HG03139 (cell line): Measurements from ENCODE around the gene CAD.
A peak's percentile ranks its signal among the peaks of the same experiment; 100 is the strongest.
"Not testable (repeated sequence)": the region's sequence is repeated elsewhere in the genome, so short reads cannot be mapped to it uniquely, and the experiment has no call there.

Experiments used
- ATAC-seq: cut with Tn5 transposase; IDR thresholded peaks from one replicate; pipeline ENCODE4 v1.9.1; 2021; ENCODE audit not compliant: unreplicated experiment

CAD gene

DNA sequence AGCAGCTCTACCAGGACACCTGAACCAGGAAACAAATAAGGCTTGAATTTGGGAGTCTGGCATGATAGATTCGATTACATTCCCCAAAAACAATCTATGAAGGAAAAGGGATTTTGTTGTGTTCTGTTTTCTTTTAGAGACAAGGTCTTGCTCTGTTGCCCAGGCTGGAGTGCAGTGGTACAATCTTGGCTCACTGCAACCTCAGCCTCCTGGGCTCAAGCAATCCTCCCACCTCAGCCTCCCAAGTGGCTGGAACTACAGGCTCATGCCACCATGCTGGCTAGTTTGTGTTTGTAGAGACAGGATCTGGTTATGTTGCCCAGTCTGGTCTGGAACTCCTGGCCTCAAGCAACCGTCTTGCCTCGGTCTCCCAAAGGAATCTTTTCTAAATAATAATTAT is 19.1 kb upstream of the CAD start:
- not testable (repeated sequence) for ATAC-seq

DNA sequence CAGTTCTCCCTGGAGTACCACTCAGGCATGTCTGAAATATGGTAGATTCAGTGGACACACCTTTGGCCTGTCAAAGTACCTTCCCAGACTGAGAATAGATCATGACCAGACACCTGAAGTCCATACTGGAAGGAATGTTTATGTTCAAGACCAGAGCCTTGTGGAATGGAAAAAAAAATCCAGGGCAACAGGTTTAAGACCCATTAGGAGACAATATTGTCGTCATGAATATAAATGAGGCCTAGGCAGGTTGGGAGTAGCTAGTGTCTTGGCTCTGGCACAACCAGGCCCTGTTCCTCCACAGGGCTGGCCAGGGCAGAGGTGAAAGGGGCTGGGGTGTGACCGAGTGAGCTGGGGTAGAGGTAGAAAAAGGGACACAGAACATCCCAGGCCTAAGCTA is 18.5 kb upstream of the CAD start:
- ATAC-seq = no peak

DNA sequence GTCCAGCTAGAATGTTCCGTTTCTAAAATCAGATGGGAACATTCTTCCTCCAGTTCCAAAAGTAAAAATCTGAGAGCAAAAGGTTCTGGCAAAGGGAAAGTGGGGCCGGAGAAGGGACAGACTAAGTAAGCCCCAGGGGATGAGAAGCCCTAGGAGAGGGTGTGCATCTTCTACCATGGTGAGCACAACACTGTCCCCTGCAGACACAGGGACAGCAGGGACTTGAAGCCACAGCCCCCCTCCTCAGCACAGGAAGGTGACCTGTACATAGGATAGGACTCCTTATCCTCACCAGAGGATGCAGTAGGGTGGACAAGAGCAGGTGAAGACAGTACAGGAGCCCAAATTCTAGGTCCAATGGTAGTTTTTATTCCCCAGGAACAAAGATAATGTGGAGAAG is 17.9 kb upstream of the CAD start:
- ATAC-seq = no peak

- ATAC-seq = no peak
Measured at GRCh38 chr2:27201675-27202074, 15.5 kb upstream of the CAD start.

DNA sequence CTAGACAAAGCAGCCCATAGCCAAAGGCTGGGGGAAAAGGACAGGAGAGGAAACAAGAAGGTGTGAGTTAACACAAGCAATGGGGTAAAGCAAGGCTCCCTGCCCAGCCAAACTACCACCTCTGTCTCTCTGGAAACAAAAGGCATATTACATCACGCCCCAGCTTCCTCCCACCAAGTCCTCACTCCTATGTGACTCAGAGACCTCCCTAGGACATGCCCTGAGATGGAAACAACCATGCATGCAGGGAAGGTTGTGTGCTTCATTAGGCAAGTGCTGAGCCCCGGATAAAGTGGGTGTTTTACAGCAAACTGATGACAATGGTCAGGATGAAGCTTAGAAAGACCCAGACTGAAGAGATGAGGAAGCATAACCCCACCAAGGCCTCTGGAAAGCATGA is 14.3 kb upstream of the CAD start:
- no peak for ATAC-seq

GRCh38 chr2:27203741-27204140 is 13.4 kb upstream of the CAD start:
- ATAC-seq = no peak

- no peak for ATAC-seq
Measured at GRCh38 chr2:27204566-27204965, 12.6 kb upstream of the CAD start.

DNA sequence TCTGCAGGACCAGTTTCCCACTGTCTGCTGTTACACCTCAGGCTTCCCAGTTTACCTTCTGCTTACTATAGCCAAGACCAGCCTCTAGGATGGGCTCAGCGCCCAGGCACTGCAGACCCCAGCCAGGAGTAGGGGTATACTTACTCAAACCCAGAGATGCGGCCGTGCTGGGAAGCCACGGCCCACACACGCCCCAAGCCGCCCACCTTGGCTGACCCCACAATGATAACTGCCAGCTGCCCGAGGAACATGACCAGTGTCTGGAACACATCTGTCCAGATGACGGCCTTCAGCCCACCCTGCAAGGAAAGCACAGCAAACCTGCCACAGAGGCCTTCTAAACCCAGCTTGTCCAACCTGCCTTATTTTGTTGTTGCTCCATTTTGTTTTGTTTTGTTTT is 12.0 kb upstream of the CAD start:
- ATAC-seq = no peak

DNA sequence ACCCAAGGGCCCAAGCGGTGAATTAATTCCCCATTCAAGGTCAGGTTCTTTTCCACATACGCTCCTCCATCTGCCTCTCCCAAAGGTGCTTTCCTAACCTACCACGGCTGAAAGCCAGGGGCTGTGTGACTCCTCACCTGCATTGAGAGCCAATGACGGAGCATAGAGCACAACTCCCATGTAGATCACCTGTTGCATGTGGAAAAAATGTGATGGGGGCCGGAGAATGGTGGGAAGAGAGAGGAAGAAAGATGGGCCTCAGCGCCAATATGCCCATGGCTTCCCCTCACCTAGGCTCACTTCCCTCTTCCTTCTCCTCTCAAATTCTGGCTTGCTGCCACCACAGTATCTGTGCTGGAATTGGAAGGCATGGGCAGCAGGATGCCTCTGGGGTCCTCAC is 10.8 kb upstream of the CAD start:
- no peak for ATAC-seq

DNA sequence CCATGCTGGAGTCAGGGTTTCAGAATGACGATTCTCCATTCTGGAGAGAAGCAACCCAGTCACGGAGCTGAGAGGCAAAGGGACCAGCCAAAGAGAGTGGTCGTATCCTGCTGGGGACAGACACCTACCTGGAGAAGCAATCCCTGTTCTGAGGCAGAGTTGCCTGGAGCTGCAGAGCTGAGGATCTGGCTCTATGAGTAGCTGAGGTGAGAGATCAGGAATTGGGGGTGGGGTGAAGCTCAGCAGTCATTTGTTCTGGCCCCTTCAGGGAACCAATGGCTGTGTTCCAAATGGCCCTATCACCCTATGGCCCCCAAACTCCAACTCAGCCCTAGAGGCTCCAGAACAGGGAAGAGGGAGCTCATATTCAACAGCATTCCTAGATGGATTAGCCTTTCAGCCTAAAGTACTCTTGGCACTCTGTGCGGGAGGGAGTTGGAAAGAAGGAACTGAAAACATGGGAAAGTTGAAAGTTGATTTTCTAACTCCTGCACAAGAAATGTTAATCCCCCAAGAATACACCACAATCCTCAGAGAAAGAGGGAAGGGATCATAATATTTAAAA is 8.6 kb upstream of the CAD start:
- no peak for ATAC-seq

- no peak for ATAC-seq
Measured at GRCh38 chr2:27209621-27210401, 7.4 kb upstream of the CAD start.

DNA sequence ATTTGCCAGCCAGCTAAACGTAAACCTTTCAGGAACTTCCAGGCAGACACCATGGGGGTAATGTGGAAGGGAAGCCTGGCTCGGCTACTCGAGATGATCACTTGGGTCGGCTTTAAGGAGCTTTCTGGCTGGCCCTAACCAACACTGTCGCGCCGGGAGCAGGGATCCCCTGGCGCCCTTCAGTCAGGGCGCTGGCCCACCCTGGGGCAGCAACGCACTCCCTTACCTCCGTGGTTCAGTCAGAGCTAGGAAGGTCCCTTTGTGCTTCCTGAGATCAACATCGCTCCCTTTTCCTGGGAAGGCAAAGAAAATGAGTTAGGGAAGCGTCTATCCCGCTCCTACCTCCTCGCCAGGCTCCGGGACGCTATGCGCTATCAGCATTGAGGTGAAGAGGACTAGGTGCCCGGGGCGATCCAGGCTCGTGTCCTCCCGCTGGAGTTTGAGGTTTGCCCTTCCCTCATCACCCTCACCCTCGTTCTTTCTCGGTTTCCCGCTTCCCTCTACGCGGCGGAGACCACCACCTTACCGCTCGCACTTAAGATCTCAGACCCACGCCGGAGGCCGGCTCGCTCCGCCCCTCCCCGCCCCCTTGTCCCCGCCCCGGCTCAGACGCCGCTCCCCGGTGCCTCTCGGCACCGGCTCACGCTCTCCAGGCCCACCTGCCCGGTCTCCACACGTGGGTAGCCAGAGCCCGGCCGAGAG is 5.8 kb upstream of the CAD start:
- peak; percentile 7 for ATAC-seq

DNA sequence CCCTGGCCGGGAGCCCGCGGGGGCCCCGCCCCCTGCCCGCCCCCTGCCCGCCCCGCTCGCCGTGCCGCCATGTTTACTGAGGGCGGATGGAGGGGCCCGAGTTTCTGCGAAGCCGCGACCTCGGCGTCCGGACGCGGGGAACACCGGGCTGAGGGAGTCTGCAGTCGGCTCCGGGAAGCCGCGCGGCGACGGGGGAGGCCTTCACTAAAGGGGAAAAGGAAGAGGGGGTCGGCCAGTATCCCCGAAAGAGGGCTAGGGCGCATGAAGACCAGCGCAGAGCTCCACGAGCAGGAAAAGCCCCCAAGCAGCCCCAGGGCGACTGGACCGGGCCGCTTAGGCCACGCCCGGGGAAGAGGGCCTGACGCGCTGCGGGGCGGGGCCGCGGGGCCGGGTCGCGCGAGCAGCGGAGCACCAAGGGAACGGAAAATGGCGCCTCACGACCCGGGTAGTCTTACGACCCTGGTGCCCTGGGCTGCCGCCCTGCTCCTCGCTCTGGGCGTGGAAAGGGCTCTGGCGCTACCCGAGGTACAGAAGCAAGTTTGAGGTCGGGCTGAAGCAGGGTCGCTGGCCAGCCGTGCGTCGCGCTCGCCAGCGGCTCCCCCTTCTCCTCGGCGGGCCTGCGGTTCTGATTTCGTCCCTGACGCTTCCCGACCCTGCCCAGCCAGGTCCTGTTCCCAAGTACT is 5.1 kb upstream of the CAD start, which contains the start of the genes ATRAID and SLC5A6:
ATRAID (plus strand) TSS at position 99 of the 683 bp plus-strand sequence; CDS start at position 427, 328 bp downstream.
SLC5A6 (minus strand) TSS at position 326 of the 683 bp plus-strand sequence. CDS start 4,618 bp downstream, outside the sequence.
- ATAC-seq = peak; percentile 59

DNA sequence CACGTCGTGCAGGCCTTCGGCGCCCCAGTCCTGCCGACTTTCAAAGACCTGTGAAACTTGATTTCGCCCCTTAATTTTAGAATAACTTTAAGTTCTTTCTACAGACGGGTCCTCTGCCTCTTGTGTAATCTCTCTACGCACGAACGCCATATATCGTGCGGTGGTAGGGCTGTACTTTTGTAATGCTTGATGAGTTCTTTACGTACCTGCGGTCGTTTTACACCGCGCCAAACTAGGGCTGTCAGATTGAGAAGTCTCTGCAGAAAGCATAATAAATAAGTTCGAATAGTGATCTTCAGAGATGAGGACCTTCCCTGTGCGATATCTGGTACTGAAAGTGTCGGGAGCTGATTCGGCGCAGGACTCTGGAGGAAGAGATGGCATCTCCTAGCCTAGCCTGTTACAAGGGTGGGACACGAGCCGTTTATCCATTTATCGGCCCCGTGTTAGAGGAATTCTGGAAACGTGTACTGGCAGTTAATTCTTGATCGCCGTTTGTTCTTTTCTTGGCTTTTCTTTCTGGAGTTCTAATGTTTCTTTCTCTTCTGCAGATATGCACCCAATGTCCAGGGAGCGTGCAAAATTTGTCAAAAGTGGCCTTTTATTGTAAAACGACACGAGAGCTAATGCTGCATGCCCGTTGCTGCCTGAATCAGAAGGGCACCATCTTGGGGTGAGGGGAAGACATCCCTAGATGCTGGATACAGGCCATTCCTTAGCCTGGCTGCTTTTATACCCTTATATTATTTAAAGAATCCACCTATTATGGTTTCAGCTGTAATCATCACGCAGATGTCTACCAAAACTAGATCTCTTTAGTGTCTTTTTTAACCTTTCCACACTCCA is 4.3 kb upstream of the CAD start:
- peak; percentile 9 for ATAC-seq

DNA sequence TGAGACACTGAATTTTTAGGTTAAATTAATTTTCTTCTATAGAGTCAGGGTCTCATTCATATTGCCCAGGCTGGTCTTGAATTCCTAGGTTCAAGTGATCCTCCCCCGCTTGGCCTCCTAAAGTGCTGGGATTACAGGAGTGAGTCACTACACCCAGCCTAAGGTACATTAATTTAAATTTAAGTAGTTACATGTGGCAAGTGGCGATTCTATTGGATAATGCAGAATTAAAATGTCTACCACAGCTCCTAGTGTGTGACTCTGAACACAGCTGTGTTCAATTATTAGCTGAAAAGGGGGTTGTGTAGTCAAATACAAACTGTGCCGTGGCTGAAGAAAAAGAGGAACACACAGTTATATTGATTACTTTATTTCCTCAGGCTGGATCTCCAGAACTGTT is 2.2 kb upstream of the CAD start:
- no peak for ATAC-seq

DNA sequence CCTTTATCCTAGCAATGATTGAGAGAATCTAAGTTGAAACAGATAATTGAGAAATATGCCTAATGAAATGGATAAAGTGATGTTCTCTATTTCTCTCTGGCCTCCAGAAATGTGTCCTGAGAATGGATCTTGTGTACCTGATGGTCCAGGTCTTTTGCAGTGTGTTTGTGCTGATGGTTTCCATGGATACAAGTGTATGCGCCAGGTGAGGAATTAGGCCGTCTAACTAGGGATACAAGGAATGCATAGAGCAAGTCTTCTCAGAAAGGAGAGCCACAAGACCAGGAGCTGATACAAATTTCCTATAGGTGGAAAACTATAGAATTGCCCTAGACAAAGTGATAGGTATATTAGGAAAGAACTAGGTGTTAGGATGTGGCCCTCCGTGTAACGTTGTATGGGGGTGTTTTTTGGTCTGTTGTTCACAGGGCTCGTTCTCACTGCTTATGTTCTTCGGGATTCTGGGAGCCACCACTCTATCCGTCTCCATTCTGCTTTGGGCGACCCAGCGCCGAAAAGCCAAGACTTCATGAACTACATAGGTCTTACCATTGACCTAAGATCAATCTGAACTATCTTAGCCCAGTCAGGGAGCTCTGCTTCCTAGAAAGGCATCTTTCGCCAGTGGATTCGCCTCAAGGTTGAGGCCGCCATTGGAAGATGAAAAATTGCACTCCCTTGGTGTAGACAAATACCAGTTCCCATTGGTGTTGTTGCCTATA is 592 bp upstream of the CAD start:
- ATAC-seq = no peak

GRCh38 chr2:27218614-27219013 is 1.4 kb downstream of the CAD start:
- ATAC-seq = no peak

DNA sequence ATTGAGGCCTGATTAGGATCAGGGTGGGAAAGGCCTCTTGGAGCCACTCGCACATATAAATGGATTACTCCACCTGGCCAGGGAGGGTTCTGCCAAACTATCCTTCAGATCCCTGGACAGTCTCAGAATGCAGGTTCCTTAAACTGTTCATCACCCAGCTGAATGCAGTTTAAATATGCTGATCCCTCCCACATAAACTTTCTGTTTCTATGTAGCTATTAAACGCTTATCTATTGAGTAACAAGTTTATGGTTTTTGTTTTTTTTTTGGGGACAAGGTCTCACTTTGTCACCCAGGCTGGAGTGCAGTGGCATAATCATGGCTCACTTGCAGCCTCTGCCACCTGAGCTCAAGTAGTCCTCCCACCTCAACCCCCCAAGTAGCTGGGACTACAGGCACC is 1.9 kb downstream of the CAD start:
- no peak for ATAC-seq

GRCh38 chr2:27220091-27220490 is 2.9 kb downstream of the CAD start:
- ATAC-seq = no peak

DNA sequence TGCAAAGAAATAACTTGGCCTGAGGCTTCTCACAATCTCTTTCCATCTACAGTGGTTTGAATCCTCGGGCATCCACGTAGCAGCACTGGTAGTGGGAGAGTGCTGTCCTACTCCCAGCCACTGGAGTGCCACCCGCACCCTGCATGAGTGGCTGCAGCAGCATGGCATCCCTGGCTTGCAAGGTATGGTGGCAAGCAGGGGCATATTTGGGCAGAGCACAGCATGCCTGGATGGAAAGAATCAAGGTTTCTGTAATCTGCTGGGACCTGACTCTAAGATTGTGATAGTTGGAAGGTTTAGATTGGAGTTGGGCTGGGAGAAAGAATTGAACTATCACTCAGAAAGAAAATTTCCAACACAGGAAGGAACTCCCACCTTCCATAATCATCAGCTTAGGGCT is 4.0 kb downstream of the CAD start:
- no peak for ATAC-seq
